DOHH2 (cell line): Measurements from ENCODE around the gene CCRL2.

Experiments
- CTCF ChIP-seq: fragments of 200-600 bp; sonication (generic); IDR thresholded peaks from one replicate; pipeline ENCODE4 v1.5.1; 2014; ENCODE audit warnings: antibody characterized with exemption, mild to moderate bottlenecking, low read depth, low read length; ENCODE audit not compliant: poor library complexity, severe bottlenecking
- EZH2phosphoT487 ChIP-seq: fragments of 200-600 bp; sonication (generic); IDR thresholded peaks from 2 replicates; pipeline ENCODE4 v1.6.1; 2017; ENCODE audit warnings: borderline replicate concordance, mild to moderate bottlenecking, antibody characterized with exemption, low read length, moderate library complexity, mixed read lengths

- TF ChIP-seq CTCF (no peak), EZH2phosphoT487 (no peak)
Observed at GRCh38 chr3:46375814-46376213, 31.2 kb upstream of the CCRL2 start.
